Stimulated activated CD8-positive, alpha-beta memory T cell treated with anti-CD3 and anti-CD28 coated beads, Interleukin-4, amount 100 ng/mL, for 24 hours (primary cell): Measurements from ENCODE around the gene SSTR3.

Experiments used
- DNase-seq: peaks from one replicate; pipeline ENCODE4 v3.0.0-alpha.2; 2020; ENCODE audit warnings: low read depth

SSTR3 gene

GRCh38 chr22:37229012-37229804 lies 16.9 kb upstream of the SSTR3 start:
- no peak for DNase-seq

DNA sequence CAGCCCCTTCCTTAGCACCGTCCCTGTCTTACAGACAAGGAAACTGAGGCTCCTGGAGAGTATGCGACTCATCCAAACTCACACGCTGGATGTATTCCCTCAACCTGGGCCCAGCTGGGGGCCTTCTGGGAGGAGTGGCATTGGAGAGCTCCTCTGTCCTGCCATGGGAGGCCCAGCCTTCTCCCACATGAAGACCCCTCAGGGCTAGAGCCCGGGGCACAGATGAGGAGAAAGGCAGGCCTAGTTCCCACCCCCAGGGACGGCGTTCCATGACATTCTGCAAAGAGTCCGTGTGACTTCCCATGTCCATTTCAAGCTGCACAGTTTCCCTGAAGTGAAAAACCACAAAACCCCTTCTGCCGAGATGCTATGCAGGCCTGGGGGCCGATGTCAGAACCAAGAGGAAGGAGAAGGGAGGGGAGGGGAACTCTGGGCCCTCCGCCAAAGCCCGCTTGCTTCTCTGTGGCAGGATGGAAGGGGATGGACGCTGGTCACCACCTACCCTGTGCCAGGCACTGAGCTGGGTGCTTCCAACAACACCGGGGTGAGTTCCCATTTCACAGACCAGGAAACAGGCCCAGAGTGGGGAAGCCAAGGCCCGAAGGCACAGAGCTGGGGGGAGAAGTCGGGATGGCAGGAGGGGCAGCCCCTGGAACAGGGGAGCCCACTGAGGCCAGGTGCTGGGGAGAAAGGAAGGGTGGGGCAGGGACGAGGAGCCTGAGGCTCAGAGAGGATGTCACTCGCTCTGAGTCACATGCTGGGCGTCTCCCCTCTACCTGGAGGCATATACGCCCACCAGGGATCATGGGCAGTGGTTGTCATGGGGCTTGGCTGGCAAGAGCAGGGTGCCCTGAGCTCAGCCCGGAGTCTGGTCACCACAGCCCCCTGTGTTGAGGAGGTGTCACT lies 16.1 kb upstream of the SSTR3 start:
- no peak for DNase-seq

DNA sequence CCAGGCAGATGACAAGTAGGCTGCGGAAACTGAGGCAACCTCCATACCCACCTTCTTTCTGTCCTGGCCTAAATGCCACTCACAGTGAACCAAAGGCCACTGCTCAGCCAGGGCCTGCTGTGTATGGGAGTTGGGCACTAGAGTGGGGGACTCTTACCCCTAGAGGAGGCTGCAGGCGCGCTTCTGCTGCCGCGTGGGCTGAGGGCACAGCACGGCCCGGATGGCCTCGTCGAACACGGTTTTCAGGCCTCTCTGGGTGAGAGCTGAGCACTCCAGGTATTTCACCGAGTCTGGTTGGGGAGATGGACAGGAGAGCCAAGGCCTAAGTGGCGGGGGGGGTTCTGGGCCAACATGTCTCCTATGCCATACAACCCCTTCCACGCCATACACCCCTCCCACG lies 14.2 kb upstream of the SSTR3 start:
- DNase-seq: no peak

DNA sequence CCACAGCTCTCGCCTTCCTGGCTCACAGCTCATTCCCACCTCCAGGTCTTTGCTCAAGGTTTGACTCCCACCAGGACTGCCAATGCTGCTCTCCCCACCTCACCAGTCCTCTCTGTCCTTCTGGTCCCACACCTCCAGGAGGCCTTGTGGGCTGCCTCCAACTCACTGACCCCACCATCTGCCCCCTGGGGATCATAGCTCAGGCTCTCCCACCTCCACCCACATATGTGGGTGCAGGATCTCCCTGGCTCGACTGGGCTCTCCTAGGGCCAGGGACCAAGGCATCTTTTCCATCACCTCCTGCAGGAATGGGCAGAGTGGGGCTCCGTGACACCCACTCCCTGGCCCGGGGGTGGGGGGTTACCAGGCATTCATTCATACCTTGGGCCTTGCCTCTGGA lies 13.8 kb upstream of the SSTR3 start:
- DNase-seq: no peak

DNA sequence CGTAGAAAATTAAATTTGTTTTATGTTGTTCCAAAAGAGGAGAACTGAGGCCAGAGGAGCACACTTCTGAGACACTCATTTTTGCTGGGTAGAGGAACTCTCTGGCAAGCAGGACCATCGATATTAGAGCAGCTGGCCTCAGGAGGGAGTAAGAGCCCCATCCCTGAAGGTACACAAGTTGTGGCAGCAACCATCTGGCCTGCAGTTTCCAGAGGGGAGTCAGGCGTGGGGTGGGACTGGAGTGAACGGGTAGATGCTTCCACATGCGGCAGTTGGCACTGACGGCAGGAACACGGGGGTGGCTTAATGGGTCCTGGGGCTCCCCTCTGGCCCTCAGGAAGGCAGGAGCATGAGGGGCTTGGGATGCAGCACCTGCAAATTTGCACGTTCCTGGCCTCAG lies 13.2 kb upstream of the SSTR3 start:
- no peak for DNase-seq

- DNase-seq: no peak
Measured at GRCh38 chr22:37224757-37225420, 12.6 kb upstream of the SSTR3 start.

GRCh38 chr22:37223965-37224551 lies 11.8 kb upstream of the SSTR3 start:
- DNase-seq: no peak

GRCh38 chr22:37222440-37222971 lies 10.2 kb upstream of the SSTR3 start:
- DNase-seq: no peak

DNA sequence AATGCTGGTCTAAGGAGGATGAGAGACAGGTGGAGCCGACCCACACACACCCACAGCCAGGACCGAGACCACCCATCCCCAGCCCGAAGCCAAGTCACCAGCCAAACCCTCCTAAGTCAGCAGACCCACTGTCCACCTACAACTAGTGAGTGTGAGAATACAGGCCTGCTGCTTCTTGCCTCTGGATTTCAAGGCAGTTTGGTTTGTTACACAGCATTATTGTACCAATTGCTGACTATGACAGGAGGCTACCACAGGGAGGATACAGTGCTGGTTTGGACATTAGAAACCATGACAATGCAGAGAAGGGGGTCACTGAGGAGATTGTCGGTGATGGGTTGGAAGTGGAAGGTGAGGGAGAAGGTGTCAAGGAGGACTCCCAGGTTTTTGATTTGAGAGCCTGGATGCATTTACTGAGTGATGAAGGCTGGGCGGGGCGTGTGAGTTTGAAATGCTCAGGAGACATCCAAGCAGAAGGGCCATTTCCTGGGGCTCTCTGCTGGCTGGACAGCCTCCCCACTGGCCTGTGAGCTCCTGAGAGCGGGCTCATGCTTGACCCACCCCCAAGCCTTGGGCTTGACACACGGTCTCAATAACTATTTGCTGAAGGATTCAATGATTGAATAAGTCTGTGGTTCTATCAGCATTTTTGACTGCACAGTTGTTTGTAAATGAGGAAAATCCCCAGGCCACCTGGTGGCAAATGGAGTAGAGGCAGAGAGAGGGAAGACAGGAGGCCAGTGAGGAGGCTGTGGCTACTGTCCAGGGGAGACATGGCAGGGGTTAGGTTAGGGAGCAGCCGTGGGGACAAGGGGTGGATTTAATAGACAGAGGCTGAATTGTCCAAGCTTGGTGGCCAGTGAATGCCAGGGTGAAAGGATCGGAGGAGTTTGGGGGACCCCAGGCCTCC lies 9.4 kb upstream of the SSTR3 start:
- DNase-seq: no peak

DNA sequence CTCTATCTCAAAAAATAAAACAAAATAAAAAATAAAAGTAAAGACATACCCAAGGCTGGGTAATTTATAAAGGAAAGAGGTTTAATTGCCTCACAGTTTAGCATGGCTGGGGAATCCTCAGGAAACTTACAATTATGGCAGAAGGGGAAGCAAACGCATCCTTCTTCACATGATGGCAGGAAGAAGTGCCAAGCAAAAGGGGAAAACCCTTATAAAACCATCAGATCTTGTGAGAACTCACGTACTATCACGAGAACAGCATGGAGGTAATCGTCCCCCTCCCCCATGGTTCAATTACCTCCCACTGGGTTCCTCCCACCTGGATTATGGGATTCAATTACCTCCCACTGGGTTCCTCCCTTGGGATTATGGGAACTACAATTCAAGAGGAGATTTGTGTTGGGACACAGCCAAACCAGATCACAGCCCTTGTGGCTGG lies 8.3 kb upstream of the SSTR3 start:
- DNase-seq: no peak

DNA sequence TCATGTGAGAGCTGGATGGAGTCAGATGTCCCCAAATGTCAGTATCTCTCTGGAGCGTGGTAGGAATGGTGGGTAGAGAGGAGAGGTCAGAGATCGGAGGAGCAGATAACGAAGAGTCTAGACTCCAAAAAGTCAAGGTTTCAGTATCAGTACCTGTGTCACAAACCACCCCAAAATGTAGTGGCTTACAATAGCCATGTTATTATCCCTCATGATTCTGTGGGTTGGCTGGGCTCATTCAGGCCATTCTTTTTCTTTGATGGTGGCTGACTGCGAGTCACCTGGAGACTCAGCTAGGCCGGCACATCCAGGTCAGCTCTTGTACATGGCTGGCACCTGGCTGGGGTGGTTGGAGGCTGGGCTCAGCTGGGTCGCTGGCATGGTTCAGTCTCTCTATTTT lies 7.3 kb upstream of the SSTR3 start:
- no peak for DNase-seq

DNA sequence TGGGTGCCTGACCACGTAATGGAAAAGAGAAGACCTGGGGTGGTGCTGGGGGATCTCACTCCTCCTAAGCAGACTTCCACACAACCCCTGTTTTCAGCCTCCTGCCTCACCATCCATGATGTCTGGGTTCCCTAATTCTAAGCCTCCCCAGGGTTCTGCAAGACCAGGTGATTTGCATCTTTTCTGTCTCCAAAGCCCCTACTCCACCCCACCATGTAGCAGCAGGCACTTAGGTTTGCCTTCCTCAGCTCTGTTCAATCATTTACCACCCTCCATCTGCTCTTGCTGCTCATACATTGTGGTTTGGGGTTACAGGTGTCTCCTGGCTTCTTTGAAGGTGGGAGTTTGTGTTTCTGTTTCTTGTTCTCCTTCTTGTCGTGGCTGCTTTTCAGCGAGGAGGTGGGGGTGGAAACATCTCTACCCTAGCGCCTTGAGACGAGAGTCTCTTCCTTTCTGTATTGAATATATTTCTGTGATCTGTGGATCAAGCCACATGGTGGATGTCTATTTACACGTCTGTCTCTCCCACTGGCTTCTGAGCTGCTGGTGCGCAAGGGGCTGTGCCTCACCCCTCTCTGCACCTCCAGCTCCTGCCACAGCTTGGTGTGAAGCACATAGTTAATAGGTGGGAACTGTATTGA lies 6.6 kb upstream of the SSTR3 start:
- no peak for DNase-seq

GRCh38 chr22:37218399-37218770 lies 6.1 kb upstream of the SSTR3 start:
- no peak for DNase-seq

GRCh38 chr22:37215890-37216289 lies 3.6 kb upstream of the SSTR3 start:
- DNase-seq: no peak

DNA sequence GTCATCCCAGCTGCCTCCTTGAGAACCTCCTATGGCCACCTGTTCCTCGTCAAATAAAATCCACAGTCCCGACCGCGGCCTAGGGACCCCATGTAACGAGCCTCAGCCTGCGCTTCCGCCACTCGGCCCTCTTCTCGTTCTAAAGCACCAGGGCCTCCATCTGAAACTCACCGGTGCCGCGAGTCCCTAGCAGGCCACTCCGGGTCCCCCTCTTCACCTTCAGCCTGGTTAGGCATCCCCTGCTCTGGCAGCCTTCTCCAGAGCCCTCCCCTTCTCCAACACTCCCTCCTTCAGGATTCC lies 2.4 kb upstream of the SSTR3 start:
- DNase-seq: no peak

GRCh38 chr22:37213941-37214730 lies 1.9 kb upstream of the SSTR3 start:
- DNase-seq: no peak

DNA sequence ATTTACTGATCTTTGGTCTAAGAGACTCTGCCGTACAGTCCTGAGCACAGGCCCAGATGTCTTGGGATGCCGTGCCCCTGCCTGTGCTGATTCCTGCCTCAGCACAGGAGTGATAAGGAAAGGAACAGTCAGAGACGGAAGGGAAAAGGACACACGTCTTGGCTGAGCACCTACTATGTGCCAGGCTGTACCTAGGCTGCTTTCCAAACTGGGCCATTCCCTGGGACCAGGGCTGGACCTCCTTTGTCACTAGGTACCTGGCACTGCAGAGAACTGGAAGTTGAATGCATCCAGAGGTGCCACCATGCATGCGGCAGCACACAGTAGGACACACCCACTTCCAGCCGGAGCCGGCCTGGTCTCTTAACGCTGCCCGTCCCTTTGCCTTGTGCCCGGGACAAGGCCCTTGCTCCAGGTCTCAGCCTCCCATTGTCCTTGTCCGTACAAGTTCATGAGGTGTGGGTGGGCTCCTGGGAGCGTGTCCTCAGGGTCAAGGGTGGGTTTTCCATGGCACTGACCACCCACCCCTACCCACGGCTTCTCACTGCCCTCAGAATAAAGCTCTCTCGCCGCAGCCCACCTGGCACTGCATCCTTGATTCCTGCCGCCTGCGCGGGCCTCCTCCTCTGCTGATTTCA lies 1.1 kb upstream of the SSTR3 start:
- no peak for DNase-seq

DNA sequence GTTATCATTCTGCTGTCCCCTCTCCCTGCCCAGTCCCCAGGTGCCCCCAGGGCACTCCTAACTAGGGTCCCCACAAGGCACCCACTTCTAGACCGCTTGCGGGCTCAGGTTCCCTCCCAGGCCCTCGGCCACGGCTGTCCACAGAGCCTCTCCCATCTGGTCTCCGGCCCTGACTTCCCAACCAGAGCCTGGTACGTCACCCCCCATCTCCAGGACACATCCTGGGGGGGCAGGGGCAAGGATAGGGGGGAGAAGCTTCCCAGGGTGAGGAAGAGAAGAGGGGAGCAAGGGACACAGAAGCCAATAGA lies 457 bp downstream of the SSTR3 start:
- no peak for DNase-seq

- no peak for DNase-seq
Measured at GRCh38 chr22:37211075-37211865, 1.0 kb downstream of the SSTR3 start.
